Stimulated activated naive CD4-positive, alpha-beta T cell treated with Interleukin-2 at 50 U/mL for 16 hours (primary cell): Measurements from ENCODE around the gene AMPH.
"Not testable (repeated sequence)": the region's sequence is repeated elsewhere in the genome, so short reads cannot be mapped to it uniquely, and the experiment has no call there.

Experiments used
- DNase-seq: peaks from one replicate; lab custom pipeline; 2025; lab: John Stamatoyannopoulos, UW

AMPH gene

GRCh38 chr7:38628630-38629385 lies 2.4 kb downstream of the AMPH start:
- DNase-seq = no peak

DNA sequence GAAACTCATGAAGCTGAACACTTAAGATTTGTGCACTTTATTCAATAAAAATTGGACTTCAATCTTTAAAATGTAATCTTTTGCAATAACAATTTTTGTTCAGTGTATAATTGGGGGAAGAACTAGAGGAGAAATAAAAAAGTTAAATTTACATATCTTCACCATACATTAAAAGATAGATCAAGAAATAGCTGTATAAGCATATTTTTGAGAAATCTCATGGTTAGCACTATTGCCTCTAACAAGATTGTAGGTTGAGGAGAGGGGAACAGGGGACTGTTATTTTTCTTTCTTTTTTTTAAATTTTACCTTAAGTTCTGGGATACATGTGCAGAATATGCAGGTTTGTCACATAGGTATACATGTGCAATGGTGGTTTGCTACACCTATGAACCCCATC lies 5.3 kb downstream of the AMPH start:
- DNase-seq = no peak

DNA sequence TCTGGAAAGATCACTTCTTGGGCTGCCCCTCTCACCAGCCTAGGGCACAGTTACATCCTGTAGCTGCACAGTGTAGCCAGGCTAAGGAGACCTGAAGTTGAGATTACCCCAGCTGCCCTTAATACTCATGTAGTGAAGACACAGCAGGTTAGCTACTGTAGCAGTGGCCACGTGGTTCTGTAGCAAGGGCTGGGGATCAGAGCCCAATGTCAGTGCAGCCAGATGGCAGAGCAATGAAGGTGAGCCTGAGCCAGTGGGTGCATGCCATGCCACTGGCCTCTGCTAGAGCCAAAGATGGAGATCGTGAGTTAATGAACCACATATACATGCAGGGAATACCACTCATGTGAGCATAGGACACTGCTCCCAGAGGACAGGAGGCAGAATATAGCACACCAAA lies 15.5 kb downstream of the AMPH start:
- no peak for DNase-seq

GRCh38 chr7:38607466-38607865 lies 23.7 kb downstream of the AMPH start:
- no peak for DNase-seq

DNA sequence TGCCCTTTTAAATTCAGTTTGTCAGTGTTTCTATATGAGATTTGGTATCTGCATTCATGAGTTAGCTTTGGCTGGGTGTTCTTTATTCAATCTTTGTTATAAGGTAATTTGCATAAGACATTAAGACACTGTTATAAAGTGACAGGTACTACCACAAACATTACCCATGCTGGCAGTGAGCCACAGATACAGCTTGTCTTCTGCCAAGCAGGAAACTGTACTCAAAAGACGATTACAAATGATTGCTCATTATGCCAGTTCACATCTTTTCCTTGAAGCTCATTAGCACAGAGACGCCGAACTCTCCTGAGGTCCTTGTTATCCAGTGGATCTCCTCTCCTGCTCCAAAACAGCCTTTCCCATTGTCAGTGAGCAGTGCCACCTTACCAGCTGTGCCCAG lies 30.4 kb downstream of the AMPH start:
- no peak for DNase-seq

DNA sequence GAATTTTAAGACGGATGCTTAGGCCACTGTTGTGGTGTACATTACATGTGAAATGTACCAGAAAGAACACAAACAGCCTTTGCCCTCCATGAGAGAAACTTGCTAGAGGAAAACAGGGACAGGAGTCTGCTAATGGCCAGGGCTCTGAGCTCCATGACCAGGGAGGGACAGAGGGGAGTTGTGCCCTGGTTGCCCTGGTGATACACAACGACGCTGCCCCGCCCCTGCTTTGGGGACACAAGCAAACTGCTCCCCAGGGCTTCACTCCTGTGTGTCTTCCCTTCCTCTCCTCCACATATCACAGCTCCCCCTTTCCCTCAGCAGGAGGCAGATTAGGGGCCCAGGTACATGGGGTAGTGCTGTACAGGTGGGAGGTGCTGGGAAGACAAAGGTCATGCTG lies 36.2 kb downstream of the AMPH start:
- no peak for DNase-seq

DNA sequence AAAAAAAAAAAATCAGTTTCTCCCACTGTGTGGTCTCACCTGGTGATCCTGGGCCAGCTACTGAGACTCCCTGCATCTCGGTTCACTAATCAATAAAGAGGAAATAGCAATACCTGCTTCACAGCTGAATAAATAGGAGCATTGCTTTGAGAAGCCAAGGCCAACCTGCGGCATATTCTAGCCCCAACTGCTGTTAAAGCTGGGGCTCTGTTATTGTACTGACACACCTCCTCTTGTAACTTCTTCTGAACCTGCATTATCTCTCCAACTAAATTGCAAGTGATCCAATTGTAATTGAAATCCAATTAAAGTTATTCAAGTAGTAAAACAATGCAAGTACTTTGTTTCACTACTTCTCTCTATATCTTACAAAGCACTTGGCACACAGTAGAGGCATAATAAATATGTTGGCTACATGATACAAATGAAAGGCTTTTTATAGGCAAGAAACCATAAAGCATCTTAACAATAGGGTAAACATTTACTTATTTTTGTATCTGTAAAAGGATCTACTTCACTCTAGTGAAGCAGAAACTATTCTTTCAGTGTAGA lies 38.4 kb downstream of the AMPH start:
- no peak for DNase-seq

GRCh38 chr7:38585572-38586354 lies 45.4 kb downstream of the AMPH start:
- no peak for DNase-seq

DNA sequence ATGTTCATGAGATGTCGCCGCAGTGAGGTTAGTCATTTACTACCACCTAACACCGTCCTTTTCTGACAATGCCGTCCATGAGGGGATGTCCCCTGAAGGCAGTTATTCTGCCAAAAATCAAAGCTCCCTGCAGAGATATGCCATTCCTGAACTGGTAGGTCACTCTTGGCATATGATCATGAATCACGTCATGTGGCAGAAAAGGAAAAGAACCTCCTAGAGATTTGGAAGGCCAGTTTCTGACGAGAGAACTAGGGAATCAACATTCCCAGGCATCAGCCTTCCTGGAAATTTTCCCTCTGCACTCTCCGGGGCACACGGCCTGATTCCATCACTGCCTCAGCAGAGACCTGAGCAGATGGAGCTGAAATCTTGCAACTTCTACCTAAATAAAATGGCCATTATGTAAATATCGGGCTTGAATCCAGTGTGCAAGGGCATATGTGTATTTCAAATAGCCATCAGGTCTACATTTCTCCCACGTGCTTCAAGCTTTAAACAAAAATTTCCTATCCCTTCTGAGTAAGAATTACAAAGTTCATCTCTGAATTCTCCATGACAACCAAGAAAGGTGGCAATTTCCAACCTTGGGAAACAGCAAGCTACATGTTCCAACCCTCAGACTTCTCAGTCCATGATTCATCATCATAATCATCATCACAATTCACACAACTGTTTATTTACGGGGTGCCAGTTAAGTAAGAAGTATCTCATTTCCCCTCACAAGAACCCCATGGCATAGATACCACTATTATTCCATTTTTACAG lies 46.5 kb downstream of the AMPH start:
- no peak for DNase-seq

DNA sequence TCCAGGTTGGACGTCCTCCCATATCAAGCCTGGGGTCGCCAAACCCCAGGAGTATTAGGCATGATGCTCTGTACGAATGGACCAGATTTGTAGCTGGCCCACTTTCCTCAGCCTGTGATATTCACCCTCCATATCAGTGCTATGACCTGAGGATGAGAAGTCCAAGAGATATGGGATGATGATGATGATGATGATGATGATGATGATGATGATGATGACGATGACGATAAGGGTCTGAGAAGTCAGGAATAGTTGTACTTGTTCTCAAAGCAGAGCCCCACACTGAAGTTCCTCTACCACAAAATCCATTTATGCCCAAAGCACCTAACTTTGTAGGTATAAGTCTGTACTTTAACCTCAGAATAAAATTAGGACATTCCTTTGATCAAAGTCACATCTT lies 50.7 kb downstream of the AMPH start:
- no peak for DNase-seq

DNA sequence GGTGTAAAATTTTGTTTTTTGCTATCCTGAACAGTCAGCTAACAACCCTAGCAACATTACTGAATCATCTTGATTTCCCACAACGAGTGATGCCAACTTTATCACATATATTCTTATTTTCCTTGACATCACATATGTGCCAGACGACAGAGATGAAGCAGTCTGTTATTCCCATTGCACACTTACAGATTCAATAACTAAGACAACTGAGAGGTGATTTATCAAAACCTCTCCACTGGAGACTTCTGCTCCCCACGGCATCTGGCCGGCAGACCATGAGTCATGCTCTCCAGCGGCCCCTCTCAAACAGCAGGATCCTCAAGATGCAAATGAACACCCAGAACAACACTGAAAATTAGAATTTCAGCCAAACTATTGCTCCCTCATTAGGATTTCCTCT lies 57.1 kb downstream of the AMPH start:
- no peak for DNase-seq

- not testable (repeated sequence) for DNase-seq
These were observed 59.6 kb downstream of the AMPH start for GRCh38 chr7:38571620-38572019.

DNA sequence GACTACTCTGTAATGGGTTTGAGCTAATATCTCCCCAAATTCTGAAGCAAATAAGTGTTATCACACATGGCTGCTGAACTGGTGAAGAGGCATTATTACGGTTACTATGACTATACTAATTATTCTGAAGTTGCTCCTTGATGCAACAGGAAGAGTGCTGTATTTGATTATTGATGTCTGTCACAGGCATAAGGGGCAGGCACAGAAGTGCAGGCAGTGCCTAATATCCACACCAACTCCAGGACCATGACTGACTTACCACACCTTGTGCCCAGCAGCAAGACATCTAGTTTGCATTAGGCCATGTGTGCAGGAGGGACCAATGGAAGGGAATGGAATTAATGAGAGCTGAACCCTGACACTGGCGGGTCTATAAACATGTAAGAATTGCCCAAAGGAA lies 62.7 kb downstream of the AMPH start:
- DNase-seq = no peak

GRCh38 chr7:38565289-38565688 lies 65.9 kb downstream of the AMPH start:
- no peak for DNase-seq

DNA sequence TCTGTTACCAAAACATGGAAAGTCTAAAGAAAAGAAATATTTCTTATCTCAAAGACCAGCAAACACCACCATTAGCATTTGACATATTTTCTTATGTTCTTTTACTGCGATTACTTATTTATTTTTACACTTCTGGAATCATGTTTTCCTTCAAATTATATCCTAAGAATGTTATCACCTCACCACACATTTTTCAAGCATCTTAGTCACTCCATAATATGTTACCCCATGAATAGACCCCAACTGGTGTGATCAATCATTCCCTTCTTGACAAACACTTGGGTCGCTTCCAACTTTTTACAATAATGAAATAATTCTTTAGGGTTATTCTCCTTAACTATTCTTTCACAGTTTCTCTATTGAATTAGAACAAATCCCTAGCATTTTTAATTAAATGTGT lies 67.4 kb downstream of the AMPH start:
- no peak for DNase-seq

DNA sequence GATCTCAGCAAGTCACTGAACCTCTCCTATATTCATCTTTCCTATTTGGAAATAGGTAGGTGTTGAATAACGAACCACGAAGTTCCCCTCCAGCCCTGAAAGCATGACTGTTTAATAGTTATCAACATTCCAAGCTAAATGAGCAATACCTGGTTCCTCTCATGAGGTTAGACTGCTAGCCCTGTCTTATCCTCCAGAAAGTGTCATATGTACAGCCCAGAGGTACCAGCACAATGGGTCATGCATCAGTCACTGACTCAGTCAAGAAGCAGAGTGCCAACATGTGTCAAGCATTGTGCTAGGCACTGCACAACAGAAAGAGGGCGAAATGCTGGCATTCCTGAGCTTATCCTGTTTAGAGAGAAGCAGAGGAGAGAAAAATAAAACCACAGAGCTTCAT lies 70.0 kb downstream of the AMPH start:
- no peak for DNase-seq

DNA sequence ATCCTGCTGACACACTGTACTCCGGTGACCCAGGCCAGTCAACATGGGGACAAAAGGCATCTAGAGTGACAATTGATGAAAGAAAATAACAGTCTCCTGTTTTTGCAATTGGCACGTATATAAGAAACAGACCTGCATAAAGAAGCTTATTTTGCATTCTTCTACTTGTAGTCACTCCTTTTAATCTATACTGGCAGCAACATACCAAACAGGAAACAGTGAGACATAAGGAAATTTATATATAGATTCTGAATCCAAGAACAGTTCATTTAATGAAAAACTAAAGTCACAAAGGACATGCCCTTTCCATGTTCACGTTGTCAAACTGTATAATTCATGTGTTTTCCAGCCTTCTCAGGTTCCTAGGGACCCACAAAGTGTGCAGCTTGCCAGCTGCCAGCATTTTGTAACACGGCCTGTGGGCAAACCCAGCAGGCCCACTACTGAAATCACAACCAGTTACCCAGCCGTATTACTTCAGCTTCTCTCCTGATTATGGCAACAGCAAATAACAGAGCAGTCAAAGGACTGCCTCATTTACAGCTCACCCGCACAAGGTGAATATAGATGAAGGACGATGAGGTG lies 72.3 kb downstream of the AMPH start:
- no peak for DNase-seq

GRCh38 chr7:38554586-38554985 lies 76.6 kb downstream of the AMPH start:
- no peak for DNase-seq

DNA sequence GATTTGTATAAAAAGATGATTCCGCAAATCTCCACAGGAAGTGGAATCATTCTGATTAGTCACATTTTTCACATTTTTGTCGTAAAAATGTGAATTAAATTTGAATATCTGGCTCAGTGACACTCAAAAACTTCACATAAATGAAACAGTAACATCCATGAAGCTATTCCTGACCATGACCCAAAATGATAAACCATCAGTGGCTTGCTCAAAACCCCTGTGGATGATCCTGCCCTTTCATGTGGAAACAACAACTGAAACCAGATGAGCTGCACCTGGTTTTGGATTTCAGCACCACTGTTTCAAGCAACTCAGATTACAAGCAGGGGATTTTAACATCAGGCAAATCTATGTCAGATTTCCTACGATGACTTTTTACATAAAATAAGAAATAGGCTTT lies 80.3 kb downstream of the AMPH start:
- no peak for DNase-seq

DNA sequence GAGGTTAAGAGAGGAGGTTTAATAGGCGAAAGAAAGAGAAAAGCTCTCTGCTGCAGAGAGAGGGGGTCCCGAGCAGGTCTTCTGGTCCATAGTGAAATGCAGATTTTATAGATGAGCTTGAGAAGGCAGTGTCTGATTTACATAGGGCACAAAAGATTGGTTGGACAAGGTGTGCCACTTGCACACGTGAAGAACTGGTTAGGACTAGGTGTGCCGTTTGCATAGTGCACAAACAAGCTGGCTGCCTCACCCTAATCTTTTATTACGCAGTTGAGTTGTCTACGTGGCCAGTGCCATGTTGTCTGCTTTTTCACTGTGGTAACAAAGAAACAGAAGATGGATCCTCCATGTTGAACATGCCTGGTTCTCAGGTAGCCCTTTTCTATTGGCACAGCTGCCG lies 82.6 kb downstream of the AMPH start:
- DNase-seq = no peak

DNA sequence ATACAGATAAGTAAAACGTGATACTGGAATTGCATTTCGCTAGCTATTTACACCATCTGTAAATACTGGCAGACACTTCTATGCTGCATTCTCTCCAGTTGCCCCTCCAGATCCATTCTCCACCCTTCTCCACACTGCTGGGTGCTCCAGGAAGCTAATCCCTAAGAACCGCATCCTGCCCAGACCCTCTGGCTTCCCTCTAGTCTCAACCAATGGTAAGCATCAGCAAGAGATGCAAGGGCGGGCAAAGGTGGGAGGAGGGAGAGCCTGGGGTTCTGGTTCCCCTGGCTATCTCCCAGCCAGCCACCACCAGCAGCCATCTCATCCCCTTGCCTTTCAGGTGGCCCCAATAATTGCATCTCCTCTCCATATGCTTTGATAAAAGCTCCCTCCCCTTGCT lies 84.4 kb downstream of the AMPH start:
- DNase-seq = no peak

DNA sequence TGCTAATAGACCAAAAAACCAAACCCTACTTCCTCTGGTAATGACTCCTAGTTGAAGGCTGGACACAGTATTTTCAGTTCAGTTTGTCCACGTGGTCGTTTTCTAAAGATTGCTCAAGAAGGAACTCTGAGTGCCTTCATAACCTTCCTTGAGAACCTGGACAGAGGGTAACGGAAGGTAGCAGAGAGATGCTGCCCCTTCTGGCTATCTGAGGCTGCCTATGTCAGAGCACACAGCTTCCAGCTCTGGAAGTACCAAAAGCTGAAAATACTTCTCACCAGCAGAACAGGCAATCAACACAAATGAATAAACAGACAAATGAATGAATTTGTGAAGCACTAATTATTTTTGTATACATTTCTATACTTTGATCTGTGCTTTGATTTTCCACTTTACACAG lies 85.2 kb downstream of the AMPH start:
- DNase-seq = no peak
